Ovary (tissue), 9 donors: ENCODE measurements around the gene CSTB. TPM values are rescaled to one million over a fixed set of nuclear protein-coding genes. Genes with fewer than 3 reads are reported as not detected.

Experiments
- DNase-seq, 5 donors: peaks; one replicate each; pipeline ENCODE4 v3.0.0-alpha.2; 2019 to 2020
- H3K27ac ChIP-seq, 2 donors: fragments of 200-600 bp; one replicate each; pipeline versions ENCODE4 v1.5.1 to v1.8.0; 2019 to 2022
- H3K27me3 ChIP-seq: fragments of 200-600 bp; one replicate; pipeline ENCODE4 v1.8.0; 2022
- H3K36me3 ChIP-seq: fragments of 200-600 bp; sonication (generic); one replicate; pipeline ENCODE4 v1.5.1; 2019
- H3K4me1 ChIP-seq: one replicate; pipeline ENCODE4 v1.8.1; 2013; ENCODE audit warnings: mild to moderate bottlenecking, moderate library complexity; ENCODE audit not compliant: insufficient read depth
- H3K4me3 ChIP-seq: fragments of 200-600 bp; sonication (generic); one replicate; pipeline ENCODE4 v1.5.1; 2017
- H3K9me3 ChIP-seq, 2 donors: fragments of 200-600 bp in 1 of 2; sonication (generic) in 1 of 2; one replicate each; pipeline versions ENCODE4 v1.5.1 to v1.8.1; 2013 to 2019; ENCODE audit warnings: mild to moderate bottlenecking in 1 of 2, moderate library complexity in 1 of 2
- CTCF ChIP-seq, 3 donors: fragments of 450-650 bp in 2 of 3; fragments of 200-600 bp in 1 of 3; IDR thresholded peaks; one replicate each; pipeline versions ENCODE4 v1.5.1 to v1.8.0; 2016 to 2022; ENCODE audit warnings: antibody characterized with exemption in 3 of 3, mild to moderate bottlenecking in 1 of 3
- EP300 ChIP-seq: sonication (generic); formaldehyde crosslinking; IDR thresholded peaks from one replicate; pipeline ENCODE4 v1.6.1; 2017; ENCODE audit warnings: antibody characterized with exemption
- POLR2A ChIP-seq: fragments of 450-650 bp; IDR thresholded peaks from one replicate; pipeline ENCODE4 v1.6.1; 2017; ENCODE audit warnings: antibody characterized with exemption, mild to moderate bottlenecking, moderate library complexity
- WGBS, 3 donors: extraction: QIAGEN DNeasy Blood & Tissue Kit in 1 of 3; methylation state at CpG; one replicate each; pipeline versions ENCODE4 v1.1.5 to v1.1.7; 2013 to 2017; 5-methylcytosine and 5-hydroxymethylcytosine counted together
- intact Hi-C, 4 donors: fragments of 100-400 bp; cut with DNase I; formaldehyde crosslinking; loops; one replicate each; pipeline versions ENCODE4 v1.11.0 to v1.15.1; 2022 to 2023
- polyA plus RNA-seq, 2 donors: library from polyadenylated mRNA; stranded (reverse); fragments of 200-250 nt in 1 of 2; fragments of 350-450 nt in 1 of 2; fragmentation: Illumina TruSeq in 1 of 2; extraction: RNeasy Lipid Tissue Mini Kit (QIAGEN cat#74804) in 1 of 2; gene quantifications; one replicate each; pipeline ENCODE4 v1.2.3, GENCODE V29; 2013 to 2014
- total RNA-seq, 7 donors: library from RNA; depleted of rRNA in 2 of 7; stranded (reverse); fragments of >200 nt in 2 of 7; fragmentation: NEBNext Ultra II Directional in 3 of 7; extraction: Animal tissue kit (Norgen Biotek cat#: 25700) in 3 of 7; gene quantifications; one replicate each; pipeline versions ENCODE4 v1.1.0 to v1.2.4, GENCODE V29; 2016 to 2023
- donor health status: DM: no; HTN: no; CAD: no; lungs with moderate emphysema.
- donor health status: DM: no; HTN: no; CAD: no.
- donor health status: Bipolar disorder and iron deficiency.
- donor health status: DM: yes; HTN: yes; CAD: no.
- donor health status: DM: no; HTN: no; CAD: no.
- donor health status: DM: yes; HTN: yes; CAD: no.

CSTB gene
- total and polyA plus RNA-seq, 9 donors: 7.2 to 81.8 (median 37.4) TPM

GRCh38 chr21:43758111-43758641 is 17.9 kb downstream of the CSTB start:
- WGBS, 3 donors: 11 to 25% (median 14%) methylated on average over 18 of the region's 18 CpGs
- Histone ChIP-seq H3K4me1 (peaks cover 8% of the 10 kb centered on the region), H3K27me3 (no peaks in the 10 kb centered on the region), H3K36me3 (no peaks in the 10 kb centered on the region), H3K4me3 (peak overlapping the region; percentile 15), H3K9me3 (no peaks in the 10 kb centered on the region), H3K27ac (peak overlapping the region; percentile 67 to 68)
- DNase-seq: peak in 3 of 5 donors; percentile 49 to 68 (median 50)
- intact Hi-C loops: no loop called here
- TF ChIP-seq POLR2A (no peak), EP300 (no peak), CTCF (IDR thresholded peaks at IDR 0.05) (peak in 1 of 3 donors; percentile 19)

- 70 to 73% (median 71%) methylated on average over 16 of the region's 16 CpGs for WGBS, 3 donors
- H3K27me3 ChIP-seq: no peaks in the 10 kb centered on the region
- no peaks in the 10 kb centered on the region for H3K9me3 ChIP-seq
- peaks cover 8% of the 10 kb centered on the region for H3K4me1 ChIP-seq
- peak in 2 of 5 donors; percentile 46 to 48 for DNase-seq
- intact Hi-C loops: no loop called here
- H3K36me3 ChIP-seq: no peaks in the 10 kb centered on the region
- TF ChIP-seq POLR2A (no peak), EP300 (no peak), CTCF (IDR thresholded peaks at IDR 0.05) (no peak)
- peak overlapping the region in 1 of 2 donors; percentile 68 for H3K27ac ChIP-seq
- H3K4me3 ChIP-seq: no peak overlapping the region
Measured at GRCh38 chr21:43757601-43758000, 18.5 kb downstream of the CSTB start.

GRCh38 chr21:43755820-43756594 is 20.1 kb downstream of the CSTB start:
- Histone ChIP-seq H3K4me1 (peaks cover 8% of the 10 kb centered on the region), H3K36me3 (no peaks in the 10 kb centered on the region), H3K27me3 (no peaks in the 10 kb centered on the region), H3K4me3 (no peak overlapping the region), H3K27ac (no peak overlapping the region), H3K9me3 (no peaks in the 10 kb centered on the region)
- 92 to 96% (median 93%) methylated on average over 37 of the region's 37 CpGs for WGBS, 3 donors
- TF ChIP-seq EP300 (no peak), POLR2A (no peak), CTCF (IDR thresholded peaks at IDR 0.05) (no peak)
- intact Hi-C loops: no loop called here
- no peak for DNase-seq

GRCh38 chr21:43754948-43755781 is 20.9 kb downstream of the CSTB start:
- peaks cover 8% of the 10 kb centered on the region for H3K4me1 ChIP-seq

More at GRCh38 chr21:43754948-43755781, 20.9 kb downstream of the CSTB start:
- Histone ChIP-seq H3K27me3 (no peaks in the 10 kb centered on the region), H3K4me3 (no peak overlapping the region), H3K27ac (no peak overlapping the region), H3K36me3 (no peaks in the 10 kb centered on the region), H3K9me3 (no peaks in the 10 kb centered on the region)
- DNase-seq: peak in 2 of 5 donors; percentile 61 to 71
- WGBS, 3 donors: 72 to 77% (median 76%) methylated on average over 21 to 26 of the region's 26 CpGs
- no peak for TF ChIP-seq EP300
- TF ChIP-seq CTCF (IDR thresholded peaks at IDR 0.05): no peak
- intact Hi-C loops: no loop called here
